HuH-7 (cell line): ENCODE results near the gene NDEL1.

Experiments used
- DNase-seq: peaks from one replicate; pipeline ENCODE4 v3.0.0; 2011; ENCODE audit warnings: low spot score

NDEL1 gene

DNA sequence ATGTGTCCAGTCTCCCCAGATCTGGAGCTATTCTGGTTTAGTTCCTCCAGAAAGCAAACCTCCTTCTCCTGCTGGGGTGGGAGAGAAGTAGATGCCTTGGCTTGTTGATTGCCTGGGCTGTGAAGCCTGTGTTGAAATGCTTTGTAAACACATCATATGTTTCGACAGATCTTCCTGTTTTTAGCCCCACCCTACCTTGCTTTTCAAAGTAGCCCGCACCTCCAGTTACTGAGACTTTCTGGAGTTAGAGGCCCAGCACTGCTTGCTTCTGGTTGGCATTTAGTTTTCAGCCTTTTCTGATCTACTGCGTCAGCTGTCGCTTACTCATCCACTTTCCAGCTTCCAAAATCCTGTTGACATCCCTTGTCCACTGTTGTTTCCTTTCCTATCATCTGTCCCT is 17.9 kb upstream of the NDEL1 start:
- DNase-seq = peak; percentile 38

DNA sequence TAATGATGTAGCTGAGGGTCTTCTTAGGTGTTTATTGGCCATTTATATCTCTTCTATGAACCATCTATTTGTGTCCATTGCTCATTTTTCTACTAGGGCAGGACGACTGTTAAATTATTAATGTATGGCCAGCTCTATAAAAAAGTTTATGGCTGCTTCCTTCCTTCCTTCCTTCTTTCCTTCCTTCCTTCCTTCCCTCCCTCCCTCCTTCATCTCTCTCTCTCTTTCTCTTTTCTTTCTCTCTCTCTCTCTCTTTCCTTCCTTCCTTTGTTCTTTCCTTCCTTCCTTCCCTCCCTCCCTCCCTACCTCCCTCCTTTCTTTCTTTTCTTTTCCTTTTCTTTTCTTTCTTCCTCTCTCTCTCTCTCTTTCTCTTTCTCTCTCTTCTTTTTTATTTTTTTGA is 17.2 kb upstream of the NDEL1 start:
- DNase-seq = no peak

DNA sequence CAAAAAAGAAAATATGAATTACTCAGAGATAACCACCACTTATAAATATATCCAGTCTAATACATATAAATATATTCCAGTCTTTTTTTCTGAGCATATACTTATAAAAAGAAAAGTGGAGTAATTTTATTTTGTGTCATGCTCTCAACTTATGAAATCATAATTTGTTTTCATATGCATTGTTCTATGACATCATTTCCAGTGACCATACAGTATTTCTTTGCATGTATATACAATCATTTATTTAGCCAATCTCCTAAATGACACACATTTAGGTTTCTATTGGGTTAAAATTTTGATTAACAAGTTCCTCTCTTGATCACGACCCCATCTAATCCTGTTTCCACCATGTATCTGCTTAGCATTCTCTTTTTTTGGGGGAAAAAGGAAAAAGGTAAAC is 16.4 kb upstream of the NDEL1 start:
- no peak for DNase-seq

DNA sequence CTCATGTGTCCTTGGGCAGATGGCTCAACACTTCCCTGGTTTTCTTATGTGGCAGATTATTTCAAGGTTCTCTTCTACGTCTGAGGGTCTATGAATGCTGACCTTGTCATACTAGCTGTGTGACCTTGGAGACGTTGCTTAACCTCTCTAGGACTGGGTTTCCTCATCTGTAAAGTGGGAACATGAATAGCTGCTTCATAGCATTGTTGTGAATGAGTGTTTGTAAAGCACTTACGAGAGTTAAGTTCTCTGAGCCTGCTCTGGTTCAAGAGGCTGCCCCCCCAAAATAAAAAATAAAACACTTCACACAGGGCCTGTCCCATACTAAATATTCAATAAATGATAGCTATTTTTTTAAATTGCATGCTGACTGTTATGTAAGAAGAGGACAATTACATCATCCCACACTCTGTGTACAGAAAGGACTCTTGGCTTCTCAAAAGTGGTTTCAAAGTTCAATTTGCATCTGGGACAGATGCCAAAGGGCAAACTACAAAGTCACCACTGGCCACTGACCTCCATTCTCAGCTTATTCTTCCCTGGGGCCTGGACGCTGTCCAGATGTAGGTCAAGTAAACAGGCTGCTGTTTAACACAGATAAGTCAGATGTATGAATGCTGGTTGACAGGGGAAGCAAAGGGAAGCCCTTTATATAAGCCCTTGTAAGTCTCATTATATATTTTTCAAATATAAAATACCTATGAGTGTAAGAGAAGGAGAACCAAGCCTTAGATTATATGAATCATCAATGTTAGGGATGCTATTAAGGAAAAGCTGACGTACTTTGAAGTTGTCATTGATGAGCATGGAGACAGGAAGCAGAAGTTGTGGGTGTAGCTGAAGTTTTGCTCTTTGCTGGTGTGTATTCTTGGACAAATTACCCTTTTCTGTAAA is 15.4 kb upstream of the NDEL1 start:
- DNase-seq = peak; percentile 45

DNA sequence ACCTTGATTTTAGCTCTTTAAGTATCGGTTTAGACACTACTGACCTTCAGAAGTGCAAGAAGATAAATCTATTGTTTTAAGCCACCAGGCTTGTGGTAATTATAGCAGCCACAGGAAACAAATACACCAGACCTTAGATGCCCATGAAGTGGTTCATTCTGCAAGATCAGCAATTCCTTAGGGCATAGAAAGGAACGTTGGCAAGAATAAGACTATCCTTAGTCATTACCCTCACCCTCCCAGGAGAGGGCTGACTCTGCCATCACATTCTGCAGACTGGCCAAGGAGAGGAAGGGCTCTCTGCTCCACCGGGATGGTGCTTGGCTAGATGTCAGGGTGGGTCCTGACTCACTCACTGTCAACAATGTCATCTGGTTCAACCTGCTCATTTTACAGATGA is 14.1 kb upstream of the NDEL1 start:
- DNase-seq = no peak

DNA sequence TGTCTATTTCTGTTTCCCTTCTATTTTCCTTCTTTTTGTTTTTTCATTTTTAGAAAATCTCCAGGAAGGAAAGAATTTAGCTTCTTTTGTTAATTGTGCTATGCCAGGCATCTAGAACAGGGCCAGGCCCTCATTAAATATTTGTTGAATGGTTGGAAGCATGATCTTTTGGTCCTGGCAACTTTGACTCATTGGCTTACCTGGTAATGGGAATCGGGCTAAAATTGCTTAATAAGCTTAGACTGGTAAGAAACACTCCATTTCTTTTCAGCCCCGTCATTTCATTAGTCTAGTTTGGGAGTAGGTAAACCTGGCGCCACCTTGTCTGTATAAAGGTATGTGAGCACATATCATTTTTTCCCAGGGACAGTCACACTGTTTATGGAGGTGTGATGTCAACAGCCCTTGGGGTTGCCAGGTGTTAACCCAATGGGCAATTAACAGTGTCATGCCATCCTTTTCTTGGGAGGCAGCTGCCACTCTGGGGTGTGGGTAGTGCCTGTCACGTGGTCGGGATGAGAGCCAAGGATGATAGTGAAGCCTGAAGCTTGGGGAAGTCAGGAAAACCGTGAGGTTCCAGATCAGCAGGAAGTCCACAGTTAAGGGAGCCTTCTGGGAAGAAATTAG is 9.5 kb upstream of the NDEL1 start:
- DNase-seq = no peak

DNA sequence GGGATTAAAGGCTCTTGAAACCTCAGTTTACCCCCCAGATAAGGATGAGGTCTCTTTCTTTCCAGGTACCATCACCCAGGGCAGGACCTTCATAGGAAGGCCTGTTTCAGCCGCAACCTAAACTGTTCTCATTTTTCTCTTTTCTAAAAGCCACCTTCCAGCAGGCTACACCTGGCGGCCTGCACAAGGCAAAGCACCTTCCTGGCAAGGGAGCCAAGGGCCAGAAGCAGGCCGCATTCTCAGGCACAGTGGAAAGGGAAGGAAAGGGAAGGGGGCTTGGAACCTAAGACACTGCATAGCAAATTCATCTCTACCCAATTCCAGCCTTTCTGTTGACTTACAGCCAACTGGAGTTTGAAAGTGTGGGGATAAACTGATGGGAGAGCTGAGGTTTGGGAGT is 8.9 kb upstream of the NDEL1 start:
- no peak for DNase-seq

DNA sequence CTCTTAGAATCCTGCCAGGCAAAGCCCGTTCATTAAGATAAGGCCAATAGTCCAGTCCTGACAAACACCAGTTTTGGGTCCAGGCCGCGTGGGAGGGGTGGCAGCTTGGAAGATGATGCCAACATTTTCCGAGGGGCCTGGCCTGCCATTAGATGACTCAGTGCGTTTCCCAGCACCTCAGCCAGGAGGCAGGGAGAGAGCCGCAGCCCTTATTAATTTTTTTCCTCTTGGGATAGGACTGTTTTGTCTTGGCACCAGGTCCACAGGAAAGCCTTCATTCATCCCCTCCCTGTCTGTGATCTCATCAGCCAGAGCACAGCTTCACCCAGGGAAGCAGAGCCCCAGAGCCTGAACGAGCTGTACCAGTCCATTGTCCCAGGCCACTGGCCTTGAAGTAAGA is 4.7 kb upstream of the NDEL1 start:
- DNase-seq = no peak

DNA sequence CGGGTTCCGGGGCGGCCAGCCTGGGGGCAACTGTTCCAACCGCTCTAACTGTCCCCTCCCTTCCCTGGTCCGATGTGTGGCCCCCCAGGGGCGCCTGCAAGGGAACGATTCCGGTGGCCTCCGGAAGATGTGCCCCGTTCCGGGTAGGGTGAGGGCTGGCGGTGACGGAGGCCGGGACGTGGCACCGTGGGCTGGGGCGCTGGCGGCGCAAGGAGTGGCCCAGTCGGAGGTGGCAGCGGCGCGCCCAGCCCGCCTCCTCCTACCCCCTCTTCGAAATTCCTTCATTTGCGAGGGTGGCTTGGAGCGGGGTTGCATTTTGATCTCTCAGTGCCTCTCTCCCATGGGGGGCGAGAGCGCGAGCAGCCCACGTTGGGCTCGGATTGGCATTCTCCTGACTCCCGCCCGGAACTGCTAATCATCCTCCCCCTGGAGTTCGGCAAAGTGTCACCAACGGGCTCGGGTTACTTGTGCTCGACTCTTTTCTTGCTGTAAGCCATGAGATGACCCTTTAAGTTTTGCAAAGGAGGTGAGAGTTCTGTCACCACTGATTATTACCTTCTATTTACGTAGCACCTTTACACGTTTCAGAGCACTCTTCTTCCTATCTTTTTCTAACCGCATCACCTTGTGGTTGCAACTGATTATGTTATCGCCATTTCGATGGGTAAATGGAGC is 622 bp downstream of the NDEL1 start:
- peak; percentile 55 for DNase-seq

DNA sequence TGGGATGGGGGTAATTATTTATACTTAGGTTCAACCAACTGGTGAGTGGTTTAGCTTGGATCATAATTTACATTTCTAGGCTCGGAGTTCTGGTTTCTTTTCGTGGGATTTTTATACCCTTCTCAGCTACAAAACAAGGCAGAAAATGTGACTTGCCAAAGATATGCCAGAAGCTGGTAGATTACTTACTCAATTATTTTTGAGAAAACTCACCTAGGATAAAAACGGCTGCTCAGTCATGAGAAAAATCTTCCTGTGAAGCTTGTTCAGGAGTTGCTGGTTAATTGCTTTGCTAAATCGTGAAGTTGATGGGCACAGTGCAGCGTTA is 1.1 kb downstream of the NDEL1 start:
- DNase-seq = no peak

DNA sequence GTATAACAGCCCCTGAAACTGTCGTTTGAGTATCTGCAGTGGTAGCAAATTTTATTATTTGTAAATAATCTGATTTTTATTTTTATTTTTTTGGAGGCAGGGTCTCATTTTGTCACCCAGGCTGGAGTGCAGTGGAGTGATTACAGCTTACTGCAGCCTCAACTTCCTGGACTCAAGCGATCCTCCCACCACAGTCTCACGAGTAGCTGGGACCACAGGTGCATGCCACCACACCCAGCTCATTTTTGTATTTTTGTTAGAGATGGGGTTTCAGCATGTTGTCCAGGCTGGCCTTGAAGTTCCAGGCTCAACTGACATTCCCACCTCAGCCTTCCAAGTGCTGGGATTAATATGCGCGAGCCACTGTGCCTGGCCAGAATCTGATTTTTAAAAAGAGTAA is 2.8 kb downstream of the NDEL1 start:
- DNase-seq = no peak

DNA sequence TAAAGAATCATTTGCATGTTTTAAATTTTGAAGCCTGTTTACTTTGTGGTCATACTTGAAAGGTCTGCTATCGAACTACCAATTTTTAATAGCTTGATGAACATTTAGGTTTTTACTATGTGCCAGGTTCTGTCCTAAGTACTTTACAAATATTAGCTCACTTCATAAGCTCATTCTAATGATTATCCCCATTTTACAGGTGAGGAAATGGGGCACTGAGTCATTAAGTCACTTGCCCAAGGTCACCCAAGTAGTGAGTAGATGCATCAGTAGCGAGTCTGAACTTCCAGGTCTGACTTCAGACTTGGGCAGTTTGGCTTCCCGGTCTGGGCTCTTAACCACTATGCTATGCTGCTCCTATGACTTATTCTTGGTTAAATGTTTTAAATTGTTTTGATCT is 4.0 kb downstream of the NDEL1 start:
- DNase-seq = no peak

DNA sequence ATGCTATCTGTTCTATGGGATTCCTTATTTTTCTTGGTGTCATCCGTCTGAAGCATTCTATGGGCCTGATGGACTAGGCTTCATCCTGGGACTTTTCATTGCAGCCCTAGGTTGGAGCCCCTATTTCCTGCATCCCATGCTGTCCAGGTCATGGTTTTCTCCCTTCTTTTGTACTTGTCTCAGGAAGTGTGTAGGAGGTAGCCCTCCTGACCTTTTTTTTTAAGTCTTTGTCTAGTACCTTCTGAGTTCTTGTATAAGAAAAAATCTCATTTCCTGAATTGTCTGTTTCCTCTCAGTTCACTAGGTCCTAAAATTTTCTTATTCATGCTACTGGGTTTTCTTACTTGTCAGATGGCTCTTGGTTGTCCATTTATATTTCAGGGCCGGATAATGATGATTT is 6.0 kb downstream of the NDEL1 start:
- no peak for DNase-seq

DNA sequence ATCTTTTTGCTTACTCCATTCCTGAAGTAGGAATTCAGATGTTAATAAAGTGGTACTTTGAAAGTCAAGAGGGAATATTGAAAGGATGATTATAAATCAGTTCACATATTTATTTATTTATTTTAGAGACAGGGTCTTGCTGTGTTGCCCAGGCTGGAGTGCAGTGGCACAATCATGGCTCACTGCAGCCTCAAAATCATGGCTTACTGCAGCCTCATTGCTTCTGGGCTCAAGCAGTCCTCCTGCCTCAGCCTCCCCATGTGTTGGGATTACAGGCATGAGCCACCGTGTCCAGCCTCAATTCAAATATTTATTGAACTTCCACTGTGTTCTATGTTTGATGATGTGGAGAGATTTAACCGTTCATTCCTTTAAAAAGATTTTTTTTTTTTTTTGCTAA is 6.6 kb downstream of the NDEL1 start:
- no peak for DNase-seq

DNA sequence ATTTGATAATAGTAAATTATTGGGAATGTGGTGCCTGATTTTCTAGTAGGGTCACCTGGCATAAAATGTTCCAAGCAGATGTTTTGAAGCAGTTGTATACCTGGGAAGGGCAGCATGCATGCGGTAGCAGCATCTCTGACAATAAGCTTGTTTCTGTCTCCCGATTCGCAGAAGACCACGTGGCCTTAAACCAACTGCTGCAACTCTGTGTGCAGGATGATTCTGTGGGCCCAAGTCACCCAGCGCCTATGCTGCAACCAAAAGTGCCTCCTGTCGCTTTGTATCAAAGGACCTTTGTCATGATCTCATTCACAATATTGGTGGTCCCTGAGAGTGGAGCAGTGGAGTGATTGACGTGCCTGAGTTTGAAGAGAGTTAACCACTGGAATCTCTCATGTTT is 8.1 kb downstream of the NDEL1 start:
- DNase-seq = no peak

DNA sequence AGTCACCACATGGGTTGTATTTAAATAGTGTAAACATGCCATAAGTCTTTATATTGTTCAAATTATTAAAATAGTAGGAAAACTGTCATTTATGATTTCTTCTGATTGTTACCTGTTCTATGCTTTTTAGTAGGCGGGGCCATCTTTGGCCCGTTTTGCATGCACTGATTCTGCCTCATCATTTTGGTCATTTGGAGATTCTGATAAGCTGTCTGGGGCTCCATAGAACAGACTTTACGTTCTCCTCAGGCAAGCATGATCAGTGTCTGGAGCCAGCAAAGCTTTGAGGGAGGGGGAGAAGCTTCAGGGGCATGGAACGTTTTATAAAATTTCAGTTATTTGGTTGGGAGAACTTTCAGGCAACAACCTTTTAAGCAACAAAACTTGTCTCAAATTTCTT is 8.8 kb downstream of the NDEL1 start:
- no peak for DNase-seq

DNA sequence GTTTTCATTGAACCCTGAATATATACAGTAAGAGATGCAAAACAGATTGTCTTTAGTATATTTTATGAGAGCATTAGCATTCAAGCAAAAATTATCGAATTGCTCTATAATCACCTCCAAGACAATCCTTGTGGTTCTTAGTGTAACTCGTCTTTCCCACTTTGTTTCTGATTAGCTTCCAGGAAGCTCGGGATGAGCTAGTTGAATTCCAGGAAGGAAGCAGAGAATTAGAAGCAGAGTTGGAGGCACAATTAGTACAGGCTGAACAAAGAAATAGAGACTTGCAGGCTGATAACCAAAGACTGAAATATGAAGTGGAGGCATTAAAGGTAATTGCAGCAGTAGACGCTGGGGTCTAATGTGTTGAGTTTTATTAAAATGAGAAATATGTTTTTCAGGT is 9.9 kb downstream of the NDEL1 start:
- DNase-seq = no peak

DNA sequence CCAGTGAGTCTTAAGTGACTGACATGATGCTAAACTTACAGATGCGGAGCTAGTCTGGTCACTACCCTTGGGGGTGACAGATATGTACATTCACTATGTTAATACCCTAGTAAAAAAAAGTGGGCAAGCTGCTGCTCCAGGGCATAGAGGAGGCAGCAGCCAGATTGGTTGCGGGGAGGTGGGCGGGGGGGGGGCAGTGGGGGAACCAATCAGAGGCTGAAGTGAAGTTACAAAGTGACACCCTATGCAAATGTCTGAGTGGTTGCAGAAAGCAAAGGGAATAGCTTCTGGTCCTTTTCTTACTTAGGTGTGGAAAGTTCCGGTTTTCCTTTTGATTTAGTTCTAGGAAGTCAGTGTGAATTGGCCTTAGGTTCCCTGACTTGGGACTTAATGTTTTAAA is 12.1 kb downstream of the NDEL1 start:
- no peak for DNase-seq

DNA sequence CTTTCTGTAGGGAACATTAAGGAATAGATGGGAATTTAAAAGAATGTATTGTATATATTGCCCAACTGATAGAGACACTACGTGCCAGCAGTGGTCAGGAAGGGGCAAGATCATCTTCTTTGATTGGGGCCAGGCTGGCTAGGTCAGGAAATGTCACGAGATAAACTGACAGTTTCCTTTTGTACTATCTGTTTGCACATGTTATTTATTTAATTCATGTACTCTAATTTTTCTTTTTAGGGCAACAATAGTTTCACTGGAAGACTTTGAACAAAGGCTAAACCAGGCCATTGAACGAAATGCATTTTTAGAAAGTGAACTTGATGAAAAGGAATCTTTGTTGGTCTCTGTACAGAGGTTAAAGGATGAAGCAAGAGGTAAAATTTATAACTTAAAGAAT is 12.6 kb downstream of the NDEL1 start:
- DNase-seq = no peak

DNA sequence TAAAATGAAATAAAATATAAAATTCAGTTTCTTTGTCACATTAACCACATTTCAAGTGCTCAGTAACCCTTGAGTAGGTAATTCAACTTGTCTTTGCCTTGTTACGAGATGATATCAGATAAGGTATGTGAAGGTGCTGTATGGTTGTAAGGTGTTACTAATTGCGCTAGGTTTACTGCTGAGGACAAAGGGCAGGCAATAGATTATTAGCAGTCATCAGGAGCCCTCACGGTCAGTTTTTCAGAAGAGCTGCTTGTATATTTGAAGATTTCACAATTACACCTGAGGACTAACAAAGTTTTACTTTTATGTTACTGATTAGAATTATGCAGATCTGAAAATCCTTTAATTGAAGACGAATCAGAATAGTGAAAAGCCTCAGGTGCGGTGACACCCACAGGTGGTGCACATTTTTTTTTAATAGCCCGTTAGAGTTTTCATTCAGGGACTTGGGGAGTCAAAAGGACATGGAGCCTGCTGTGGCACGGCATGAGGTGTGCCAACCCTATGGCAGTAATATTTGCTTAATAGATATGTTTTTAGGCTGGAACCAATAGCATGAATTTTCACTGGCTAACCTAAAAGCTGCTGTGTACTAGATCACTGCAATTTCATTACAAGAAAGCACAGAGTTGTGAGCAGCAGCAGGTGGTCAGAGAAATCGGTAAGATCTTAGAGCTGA is 16.4 kb downstream of the NDEL1 start:
- no peak for DNase-seq

DNA sequence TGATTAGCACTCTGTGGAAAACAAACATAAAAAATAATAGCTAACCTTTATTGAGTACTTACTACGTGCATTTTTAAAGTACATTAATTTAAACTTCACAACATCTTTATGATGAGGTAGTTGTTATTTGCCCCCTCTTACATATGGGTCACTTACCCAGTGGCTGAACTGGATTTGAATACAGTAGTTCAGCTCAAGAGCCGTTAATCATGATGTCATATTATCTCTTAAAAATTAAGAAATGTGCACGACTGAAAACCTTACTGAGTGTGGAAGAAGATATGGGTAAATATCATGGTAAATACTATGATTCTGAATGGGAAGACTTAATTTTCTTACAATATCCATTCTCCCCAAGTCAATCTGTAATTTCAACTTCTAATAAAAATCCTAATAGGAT is 17.6 kb downstream of the NDEL1 start:
- DNase-seq = no peak

DNA sequence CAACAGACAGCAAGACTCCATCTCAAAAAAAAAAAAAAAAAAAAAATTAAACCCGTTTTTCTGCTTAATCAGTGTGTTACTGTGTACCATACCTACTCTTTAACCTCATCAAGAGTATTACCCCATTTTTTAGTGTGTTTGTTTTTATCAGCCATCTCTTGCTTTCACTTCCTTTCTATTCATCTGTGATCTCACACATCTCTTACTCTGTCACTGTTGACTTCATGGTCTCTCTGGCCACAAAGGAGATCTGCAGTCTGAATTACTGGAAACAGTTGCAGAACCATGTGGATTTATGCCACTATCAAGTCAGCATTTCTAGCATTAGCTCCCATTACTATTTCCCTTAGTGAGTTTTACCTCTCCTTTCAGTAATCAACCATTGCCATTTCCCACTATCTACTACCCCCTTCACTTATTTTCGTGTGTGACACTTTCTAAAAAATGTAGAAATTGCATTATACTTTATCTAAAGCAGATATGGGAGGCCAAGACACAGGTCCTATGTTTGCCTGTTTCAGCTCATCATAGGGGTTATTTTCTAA is 20.1 kb downstream of the NDEL1 start:
- DNase-seq = no peak

DNA sequence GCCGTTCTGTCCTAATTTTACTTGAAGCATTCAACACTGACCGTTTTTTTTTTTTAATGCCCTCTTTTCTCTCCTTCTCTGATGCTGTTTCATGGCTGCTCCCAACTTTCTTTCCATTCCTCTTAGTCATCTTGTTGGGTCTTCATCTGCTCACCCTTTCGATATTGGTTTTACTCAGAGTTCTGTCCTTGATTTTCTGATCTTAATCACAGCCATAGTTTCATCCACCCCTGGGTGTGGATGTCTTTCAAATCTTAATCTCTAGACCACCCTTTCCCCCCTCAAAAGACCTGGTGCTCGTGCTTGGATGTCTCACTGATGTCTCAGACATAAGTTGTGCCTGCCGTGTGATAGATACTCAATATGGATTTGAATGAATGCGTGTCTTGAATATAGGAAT is 22.4 kb downstream of the NDEL1 start:
- DNase-seq = no peak
